K562 (cell line): ENCODE measurements around the gene POLR1C. TPM values are rescaled to one million over a fixed set of nuclear protein-coding genes. Genes with fewer than 3 reads are reported as not detected.

Experiments used
- C11orf30 ChIP-seq: fragments of 450-650 bp; IDR thresholded peaks from 2 replicates; pipeline ENCODE4 v1.6.1; 2016; ENCODE audit warnings: low read depth, mild to moderate bottlenecking
- CAMTA2 ChIP-seq: fragments of 250-450 bp; sonication (Bioruptor Pico); conservative IDR thresholded peaks from 2 replicates; pipeline ENCODE4 v1.5.1; 2022
- HDAC6 ChIP-seq: IDR thresholded peaks from 2 replicates; pipeline ENCODE4 v1.6.1; 2012; ENCODE audit warnings: low read depth, mild to moderate bottlenecking, control low read depth, inconsistent platforms, low read length, moderate library complexity
- KHSRP ChIP-seq: fragments of 450-650 bp; IDR thresholded peaks from 2 replicates; pipeline ENCODE4 v1.6.1; 2017
- MTA2 ChIP-seq: fragments of 450-650 bp; IDR thresholded peaks from 2 replicates; pipeline ENCODE4 v1.6.1; 2016; ENCODE audit warnings: low read depth
- NR1H2 ChIP-seq: sonication (generic); formaldehyde crosslinking; IDR thresholded peaks from 2 replicates; pipeline ENCODE4 v1.4.0; 2020; ENCODE audit warnings: mild to moderate bottlenecking, missing genetic modification reagents
- RFX7 ChIP-seq: fragments of 250-450 bp; sonication (Bioruptor Pico); IDR thresholded peaks from 2 replicates; pipeline ENCODE4 v1.5.1; 2021; ENCODE audit warnings: mild to moderate bottlenecking
- RNF2 ChIP-seq: sonication (generic); IDR thresholded peaks from 2 replicates; pipeline ENCODE4 v1.6.1; 2016
- SAP30 ChIP-seq: fragments of 200-600 bp; sonication (generic); IDR thresholded peaks from 2 replicates; pipeline ENCODE4 v1.6.1; 2012; ENCODE audit warnings: borderline replicate concordance, low read depth, mild to moderate bottlenecking, moderate library complexity, low read length, control low read depth, inconsistent platforms; ENCODE audit not compliant: insufficient read depth, poor library complexity, severe bottlenecking
- U2AF2 ChIP-seq: fragments of 200-400 bp; formaldehyde crosslinking; optimal IDR thresholded peaks from 2 replicates; pipeline ENCODE3; 2017; ENCODE audit warnings: low read depth, mild to moderate bottlenecking, low read length
- XRCC3 ChIP-seq: fragments of 450-650 bp; IDR thresholded peaks from 2 replicates; pipeline ENCODE4 v1.6.1; 2017; ENCODE audit warnings: mild to moderate bottlenecking, moderate library complexity
- ZNF146 ChIP-seq: IDR thresholded peaks from one replicate; pipeline ENCODE4 v1.6.1; 2018; ENCODE audit warnings: missing compliant biosample characterization; ENCODE audit not compliant: unreplicated experiment
- ZNF175 ChIP-seq: fragments of 200-800 bp; sonication (Bioruptor generic); IDR thresholded peaks from 2 replicates; pipeline ENCODE4 v1.6.1; 2016; ENCODE audit warnings: low read depth, mild to moderate bottlenecking, missing genetic modification characterization, missing compliant biosample characterization
- ZNF589 ChIP-seq: fragments of 200-800 bp; sonication (Bioruptor generic); IDR thresholded peaks from 2 replicates; pipeline ENCODE4 v1.6.1; 2016; ENCODE audit warnings: low read depth, missing genetic modification characterization, missing compliant biosample characterization
- ZNF766 ChIP-seq: fragments of 200-800 bp; sonication (Bioruptor generic); conservative IDR thresholded peaks from 2 replicates; pipeline ENCODE4 v1.6.1; 2016; ENCODE audit warnings: missing genetic modification characterization, missing compliant biosample characterization
- ZNF830 ChIP-seq: fragments of 250-450 bp; sonication (Bioruptor Pico); IDR thresholded peaks from 2 replicates; pipeline ENCODE4 v1.5.0; 2021; ENCODE audit warnings: mild to moderate bottlenecking
- polyA plus RNA-seq, 8 experiments: library from polyadenylated mRNA; depleted of rRNA in 4 of 8; stranded (reverse) in 5 of 8; unstranded in 3 of 8; fragments of >200 nt; fragmentation: Nextera tagmentation in 2 of 8; fragmentation: Illumina TruSeq in 1 of 8; extraction: Ambion mirVana in 2 of 8; extraction: Trizol in 1 of 8; gene quantifications; 2 replicates each; pipeline versions ENCODE4 v1.2.1 to v1.2.3, GENCODE V29; 2011 to 2014; ENCODE audit warnings: inconsistent platforms in 1 of 8, missing spikeins in 1 of 8
- total RNA-seq, 7 experiments: library from RNA; depleted of rRNA in 6 of 7; stranded (reverse); fragments of >200 nt in 6 of 7; fragmentation: Illumina TruSeq in 2 of 7; extraction: Trizol in 2 of 7; gene quantifications; 2 replicates each; pipeline versions ENCODE4 v1.2.1 to v1.2.3, GENCODE V29; 2011 to 2021; ENCODE audit warnings: low replicate concordance in 1 of 7
- TF ChIP-seq, protein P1 (sequence below): fragments of 250-450 bp; sonication (Bioruptor Pico); IDR thresholded peaks from 2 replicates; pipeline ENCODE4 v1.8.0; 2022; ENCODE audit warnings: moderate library complexity, mild to moderate bottlenecking, inconsistent platforms
- TF ChIP-seq, protein P2 (sequence below): fragments of 250-450 bp; sonication (Bioruptor Pico); IDR thresholded peaks from 2 replicates; pipeline ENCODE4 v1.8.0; 2022; ENCODE audit warnings: moderate library complexity, mild to moderate bottlenecking, inconsistent platforms
- TF ChIP-seq, protein P3 (sequence below): fragments of 450-650 bp; conservative IDR thresholded peaks from 2 replicates; pipeline ENCODE4 v1.6.1; 2016; ENCODE audit warnings: missing genetic modification characterization, low read depth, mild to moderate bottlenecking, control low read depth, missing compliant biosample characterization
- TF ChIP-seq, protein P4 (sequence below): fragments of 250-450 bp; sonication (Bioruptor Pico); IDR thresholded peaks from 2 replicates; pipeline ENCODE4 v1.4.0; 2020; ENCODE audit warnings: mild to moderate bottlenecking

The POLR1C gene
- total and polyA plus RNA-seq, 9 of the 15 experiments (the other 6 are each of a cell fraction or from before 2014, with no cell fraction given), result 83.5 to 429 (median 120) TPM

DNA sequence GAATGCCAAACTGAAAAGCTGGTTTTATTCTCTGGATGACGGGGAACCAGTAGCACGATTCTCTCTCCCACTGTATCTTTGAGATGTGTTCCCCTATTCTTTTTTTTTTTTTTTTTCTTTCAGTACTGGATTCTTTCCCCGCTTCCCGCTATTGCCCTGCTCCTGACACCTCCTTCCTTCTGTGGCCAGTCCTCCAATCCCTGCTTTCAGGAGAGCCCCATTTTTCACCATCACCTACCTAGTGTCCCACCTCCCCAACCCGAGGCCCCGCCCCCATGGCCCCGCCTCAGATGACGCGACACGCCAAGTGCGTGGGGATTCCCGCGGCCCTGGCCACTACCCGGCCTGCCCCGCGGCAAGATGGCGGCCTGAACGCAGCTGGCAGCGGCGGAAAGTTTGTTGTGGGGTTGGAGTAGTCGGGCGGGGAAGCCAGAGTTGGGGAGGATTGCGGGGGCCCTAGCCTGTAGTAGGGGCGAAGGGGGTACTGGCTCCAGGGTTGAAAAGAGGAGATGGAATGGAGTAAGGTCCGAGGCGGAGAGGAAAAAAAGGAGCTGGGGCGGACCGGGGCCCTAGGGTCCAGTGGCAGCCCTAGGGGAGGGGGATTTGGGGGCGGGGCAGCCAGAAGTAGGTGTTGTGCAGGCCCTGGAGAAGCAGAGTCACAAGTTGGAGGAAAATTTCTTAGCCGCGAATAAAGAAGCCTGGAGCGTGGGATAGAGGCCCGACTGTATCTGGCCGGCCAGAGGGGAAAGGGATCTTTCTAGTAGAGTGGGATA is 39.5 kb upstream of the POLR1C start, which contains the start of gene TJAP1 (continued):
- TF ChIP-seq, protein P1, sequence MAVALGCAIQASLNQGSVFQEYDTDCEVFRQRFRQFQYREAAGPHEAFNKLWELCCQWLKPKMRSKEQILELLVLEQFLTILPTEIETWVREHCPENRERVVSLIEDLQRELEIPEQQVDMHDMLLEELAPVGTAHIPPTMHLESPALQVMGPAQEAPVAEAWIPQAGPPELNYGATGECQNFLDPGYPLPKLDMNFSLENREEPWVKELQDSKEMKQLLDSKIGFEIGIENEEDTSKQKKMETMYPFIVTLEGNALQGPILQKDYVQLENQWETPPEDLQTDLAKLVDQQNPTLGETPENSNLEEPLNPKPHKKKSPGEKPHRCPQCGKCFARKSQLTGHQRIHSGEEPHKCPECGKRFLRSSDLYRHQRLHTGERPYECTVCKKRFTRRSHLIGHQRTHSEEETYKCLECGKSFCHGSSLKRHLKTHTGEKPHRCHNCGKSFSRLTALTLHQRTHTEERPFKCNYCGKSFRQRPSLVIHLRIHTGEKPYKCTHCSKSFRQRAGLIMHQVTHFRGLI (CRISPR knock-in tag), result no peak
- TF ChIP-seq, protein P2, sequence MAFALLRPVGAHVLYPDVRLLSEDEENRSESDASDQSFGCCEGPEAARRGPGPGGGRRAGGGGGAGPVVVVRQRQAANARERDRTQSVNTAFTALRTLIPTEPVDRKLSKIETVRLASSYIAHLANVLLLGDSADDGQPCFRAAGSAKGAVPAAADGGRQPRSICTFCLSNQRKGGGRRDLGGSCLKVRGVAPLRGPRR (CRISPR knock-in tag), result no peak
- TF ChIP-seq KHSRP (no peak), XRCC3 (no peak), U2AF2 (no peak), SAP30 (peak; percentile 49), ZNF146 (no peak), ZNF589 (no peak), NR1H2 (CRISPR knock-in tag) (no peak), MTA2 (no peak), ZNF766 (peak; percentile 73; the same call in 1 of the 2 replicates), RFX7 (CRISPR knock-in tag) (no peak), ZNF175 (no peak), C11orf30 (peak; percentile 93), RNF2 (no peak), ZNF830 (0 out of 2 replicates have a peak, but pooled peaks have one; percentile 36), HDAC6 (no peak), CAMTA2 (CRISPR knock-in tag) (no peak)
- TF ChIP-seq, protein P3, sequence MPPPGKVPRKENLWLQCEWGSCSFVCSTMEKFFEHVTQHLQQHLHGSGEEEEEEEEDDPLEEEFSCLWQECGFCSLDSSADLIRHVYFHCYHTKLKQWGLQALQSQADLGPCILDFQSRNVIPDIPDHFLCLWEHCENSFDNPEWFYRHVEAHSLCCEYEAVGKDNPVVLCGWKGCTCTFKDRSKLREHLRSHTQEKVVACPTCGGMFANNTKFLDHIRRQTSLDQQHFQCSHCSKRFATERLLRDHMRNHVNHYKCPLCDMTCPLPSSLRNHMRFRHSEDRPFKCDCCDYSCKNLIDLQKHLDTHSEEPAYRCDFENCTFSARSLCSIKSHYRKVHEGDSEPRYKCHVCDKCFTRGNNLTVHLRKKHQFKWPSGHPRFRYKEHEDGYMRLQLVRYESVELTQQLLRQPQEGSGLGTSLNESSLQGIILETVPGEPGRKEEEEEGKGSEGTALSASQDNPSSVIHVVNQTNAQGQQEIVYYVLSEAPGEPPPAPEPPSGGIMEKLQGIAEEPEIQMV (tag), result no peak
- TF ChIP-seq, protein P4, sequence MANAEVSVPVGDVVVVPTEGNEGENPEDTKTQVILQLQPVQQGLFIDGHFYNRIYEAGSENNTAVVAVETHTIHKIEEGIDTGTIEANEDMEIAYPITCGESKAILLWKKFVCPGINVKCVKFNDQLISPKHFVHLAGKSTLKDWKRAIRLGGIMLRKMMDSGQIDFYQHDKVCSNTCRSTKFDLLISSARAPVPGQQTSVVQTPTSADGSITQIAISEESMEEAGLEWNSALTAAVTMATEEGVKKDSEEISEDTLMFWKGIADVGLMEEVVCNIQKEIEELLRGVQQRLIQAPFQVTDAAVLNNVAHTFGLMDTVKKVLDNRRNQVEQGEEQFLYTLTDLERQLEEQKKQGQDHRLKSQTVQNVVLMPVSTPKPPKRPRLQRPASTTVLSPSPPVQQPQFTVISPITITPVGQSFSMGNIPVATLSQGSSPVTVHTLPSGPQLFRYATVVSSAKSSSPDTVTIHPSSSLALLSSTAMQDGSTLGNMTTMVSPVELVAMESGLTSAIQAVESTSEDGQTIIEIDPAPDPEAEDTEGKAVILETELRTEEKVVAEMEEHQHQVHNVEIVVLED (CRISPR knock-in tag), result peak; percentile 89
